Suprapubic skin (tissue), 4 donors: ENCODE results near the gene TMEM171. TPM values are rescaled to one million over a fixed set of nuclear protein-coding genes. Genes with fewer than 3 reads are reported as not detected.

Experiments used
- DNase-seq, 2 donors: peaks; one replicate each; pipeline ENCODE4 v3.0.0-alpha.2; 2019; ENCODE audit warnings: low spot score in 2 of 2
- H3K27ac ChIP-seq: fragments of 200-600 bp; sonication (generic); one replicate; pipeline ENCODE4 v1.5.1; 2019
- H3K27me3 ChIP-seq: fragments of 200-600 bp; sonication (generic); one replicate; pipeline ENCODE4 v1.5.1; 2019
- H3K36me3 ChIP-seq: fragments of 200-600 bp; sonication (generic); one replicate; pipeline ENCODE4 v1.5.1; 2019
- H3K4me1 ChIP-seq: fragments of 200-600 bp; sonication (generic); one replicate; pipeline ENCODE4 v1.5.1; 2019
- H3K4me3 ChIP-seq: fragments of 200-600 bp; sonication (generic); one replicate; pipeline ENCODE4 v1.5.1; 2019; ENCODE audit warnings: mild to moderate bottlenecking
- H3K9me3 ChIP-seq: fragments of 200-600 bp; sonication (generic); one replicate; pipeline ENCODE4 v1.5.1; 2019
- EP300 ChIP-seq: sonication (generic); formaldehyde crosslinking; IDR thresholded peaks from one replicate; pipeline ENCODE4 v1.6.1; 2017; ENCODE audit warnings: antibody characterized with exemption
- POLR2A ChIP-seq, 2 donors: fragments of 450-650 bp; IDR thresholded peaks; one replicate each; pipeline ENCODE4 v1.6.1; 2017; ENCODE audit warnings: antibody characterized with exemption in 2 of 2, mild to moderate bottlenecking in 2 of 2, moderate library complexity in 2 of 2
- POLR2AphosphoS5 ChIP-seq, 3 donors: sonication (generic); formaldehyde crosslinking; IDR thresholded peaks; one replicate each; pipeline ENCODE4 v1.6.1; 2017; ENCODE audit warnings: antibody characterized with exemption in 3 of 3
- WGBS: methylation state at CpG from one replicate; pipeline ENCODE4 v1.1.5; 2018; 5-methylcytosine and 5-hydroxymethylcytosine counted together
- total RNA-seq, 4 donors: library from RNA; depleted of rRNA; stranded (reverse); fragments of >200 nt; gene quantifications; one replicate each; pipeline ENCODE4 v1.1.0, GENCODE V29; 2016
- TF ChIP-seq, protein P1 (sequence below), 2 donors: fragments of 200-600 bp in 1 of 2; fragments of 450-650 bp in 1 of 2; sonication (generic) in 1 of 2; IDR thresholded peaks; one replicate each; pipeline ENCODE4 v1.5.1; 2016 to 2019; ENCODE audit warnings: antibody characterized with exemption in 2 of 2, mild to moderate bottlenecking in 1 of 2, moderate library complexity in 1 of 2

The TMEM171 gene
- total RNA-seq, 4 donors from 2014 or later: 1.1 to 1.7 (median 1.5) TPM; not detected in 1

DNA sequence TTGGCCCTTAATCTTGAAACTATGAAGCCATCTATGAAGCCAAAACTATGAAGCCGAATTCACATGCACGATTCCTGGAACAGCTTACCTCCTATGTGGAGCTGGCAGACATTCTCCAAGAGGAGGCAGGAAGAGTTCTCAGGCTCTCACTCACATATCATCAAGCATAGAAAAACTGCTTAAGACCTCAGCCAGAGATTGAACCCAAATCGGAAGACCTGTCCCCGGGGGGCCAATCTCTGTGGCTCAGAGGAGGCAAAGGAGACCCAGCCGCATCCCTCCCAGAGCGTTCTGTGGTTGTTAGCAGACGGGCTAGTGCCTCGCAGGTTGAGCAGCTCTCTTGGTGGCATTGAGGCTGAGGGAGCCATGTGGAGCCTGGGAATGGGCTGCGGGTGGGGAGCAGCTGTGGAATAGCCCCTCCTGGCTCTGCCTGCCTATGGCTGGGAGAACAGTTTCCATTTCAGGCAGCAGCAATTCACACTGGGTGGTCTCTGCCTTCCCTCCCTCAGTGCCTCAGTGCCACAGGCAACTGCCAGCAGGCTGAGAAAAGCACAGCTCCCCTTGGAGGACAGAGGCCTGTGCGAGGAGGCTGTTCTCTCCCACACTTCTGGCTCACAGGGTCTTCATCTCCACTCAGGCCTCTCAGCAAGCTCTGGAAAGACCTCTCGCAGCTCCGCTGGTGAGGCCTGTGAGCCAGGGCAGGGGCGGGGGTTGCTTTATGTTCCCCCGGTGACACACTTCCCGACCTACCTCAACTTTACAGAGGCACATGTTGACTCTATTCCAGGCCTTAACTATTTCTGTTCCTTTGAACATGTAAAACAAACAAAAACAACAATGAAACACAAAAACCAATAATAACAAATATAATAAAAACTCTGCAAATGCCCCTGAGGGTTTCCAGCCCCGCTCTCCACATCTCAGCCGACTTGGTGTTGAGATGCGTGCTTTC, 35.2 kb downstream of the TMEM171 start:
- WGBS: 80% methylated on average over 16 of the region's 18 CpGs
- H3K27ac ChIP-seq: no peak overlapping the region
- no peaks in the 10 kb centered on the region for H3K27me3 ChIP-seq
- no peak for TF ChIP-seq POLR2AphosphoS5 (IDR thresholded peaks at IDR 0.05)
- no peak for TF ChIP-seq EP300
- TF ChIP-seq, protein P1, sequence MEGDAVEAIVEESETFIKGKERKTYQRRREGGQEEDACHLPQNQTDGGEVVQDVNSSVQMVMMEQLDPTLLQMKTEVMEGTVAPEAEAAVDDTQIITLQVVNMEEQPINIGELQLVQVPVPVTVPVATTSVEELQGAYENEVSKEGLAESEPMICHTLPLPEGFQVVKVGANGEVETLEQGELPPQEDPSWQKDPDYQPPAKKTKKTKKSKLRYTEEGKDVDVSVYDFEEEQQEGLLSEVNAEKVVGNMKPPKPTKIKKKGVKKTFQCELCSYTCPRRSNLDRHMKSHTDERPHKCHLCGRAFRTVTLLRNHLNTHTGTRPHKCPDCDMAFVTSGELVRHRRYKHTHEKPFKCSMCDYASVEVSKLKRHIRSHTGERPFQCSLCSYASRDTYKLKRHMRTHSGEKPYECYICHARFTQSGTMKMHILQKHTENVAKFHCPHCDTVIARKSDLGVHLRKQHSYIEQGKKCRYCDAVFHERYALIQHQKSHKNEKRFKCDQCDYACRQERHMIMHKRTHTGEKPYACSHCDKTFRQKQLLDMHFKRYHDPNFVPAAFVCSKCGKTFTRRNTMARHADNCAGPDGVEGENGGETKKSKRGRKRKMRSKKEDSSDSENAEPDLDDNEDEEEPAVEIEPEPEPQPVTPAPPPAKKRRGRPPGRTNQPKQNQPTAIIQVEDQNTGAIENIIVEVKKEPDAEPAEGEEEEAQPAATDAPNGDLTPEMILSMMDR (IDR thresholded peaks at IDR 0.05): no peak
- no peak for TF ChIP-seq POLR2A (IDR thresholded peaks at IDR 0.05)
- H3K36me3 ChIP-seq: no peaks in the 10 kb centered on the region
- no peak overlapping the region for H3K4me3 ChIP-seq
- H3K4me1 ChIP-seq: no peaks in the 10 kb centered on the region
- no peak for DNase-seq
- no peaks in the 10 kb centered on the region for H3K9me3 ChIP-seq

DNA sequence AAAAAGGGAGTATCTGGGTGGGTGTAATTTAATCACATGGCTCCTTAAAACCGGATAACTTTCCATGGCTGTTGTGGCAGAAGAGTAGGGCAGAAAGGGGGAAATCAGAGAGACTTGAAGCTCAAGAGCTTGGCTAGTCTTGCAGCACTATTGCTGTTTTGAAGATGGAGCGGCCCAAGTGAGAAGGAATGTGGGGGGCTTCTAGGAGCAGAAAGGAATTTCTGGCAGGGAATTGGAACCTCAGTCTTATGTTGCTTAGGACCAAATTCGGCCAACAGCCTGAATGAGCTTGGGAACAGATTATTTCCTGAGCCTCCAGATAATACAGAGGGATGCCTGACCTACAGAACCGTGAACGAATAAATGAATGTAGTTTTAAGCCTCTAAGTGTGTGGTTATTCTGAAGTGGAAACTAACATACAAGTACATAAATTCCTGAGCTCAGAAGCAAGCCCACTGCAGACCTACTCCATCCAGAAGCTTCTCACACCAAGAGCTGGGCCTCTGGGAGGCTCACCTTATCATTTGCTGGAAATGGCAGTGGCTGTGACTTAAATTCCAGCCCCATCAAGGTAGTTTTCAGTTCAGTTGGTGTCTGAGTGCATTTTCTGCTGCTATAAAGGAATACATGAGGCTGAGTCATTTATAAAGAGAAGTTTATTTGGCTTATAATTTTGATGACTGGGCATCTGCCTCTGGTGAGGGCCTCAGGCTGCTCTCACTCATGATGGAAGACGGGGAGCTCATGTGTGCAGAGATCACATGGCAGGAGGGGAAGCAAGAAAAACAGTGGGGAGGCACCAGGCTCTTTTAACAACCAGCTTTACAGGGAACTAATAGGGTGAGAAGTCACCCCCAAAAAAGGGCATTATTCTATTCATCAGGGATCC, 37.3 kb downstream of the TMEM171 start:
- DNase-seq: no peak
- H3K9me3 ChIP-seq: no peaks in the 10 kb centered on the region
- H3K27ac ChIP-seq: no peak overlapping the region
- 79% methylated on average over 6 of the region's 6 CpGs for WGBS
- H3K4me3 ChIP-seq: no peak overlapping the region
- TF ChIP-seq POLR2A (IDR thresholded peaks at IDR 0.05): no peak
- no peak for TF ChIP-seq POLR2AphosphoS5 (IDR thresholded peaks at IDR 0.05)
- TF ChIP-seq, protein P1 (IDR thresholded peaks at IDR 0.05): no peak
- no peak for TF ChIP-seq EP300
- H3K4me1 ChIP-seq: no peaks in the 10 kb centered on the region
- peaks cover 15% of the 10 kb centered on the region for H3K27me3 ChIP-seq
- H3K36me3 ChIP-seq: no peaks in the 10 kb centered on the region

GRCh38 chr5:73158313-73158712, 37.9 kb downstream of the TMEM171 start:
- Histone ChIP-seq H3K27me3 (peaks cover 15% of the 10 kb centered on the region), H3K36me3 (no peaks in the 10 kb centered on the region), H3K4me1 (no peaks in the 10 kb centered on the region), H3K9me3 (no peaks in the 10 kb centered on the region), H3K4me3 (no peak overlapping the region), H3K27ac (no peak overlapping the region)
- WGBS: 91% methylated on average over 4 of the region's 4 CpGs
- TF ChIP-seq POLR2AphosphoS5 (IDR thresholded peaks at IDR 0.05): no peak
- TF ChIP-seq POLR2A (IDR thresholded peaks at IDR 0.05): no peak
- TF ChIP-seq EP300: no peak
- TF ChIP-seq, protein P1 (IDR thresholded peaks at IDR 0.05): no peak
- DNase-seq: no peak

DNA sequence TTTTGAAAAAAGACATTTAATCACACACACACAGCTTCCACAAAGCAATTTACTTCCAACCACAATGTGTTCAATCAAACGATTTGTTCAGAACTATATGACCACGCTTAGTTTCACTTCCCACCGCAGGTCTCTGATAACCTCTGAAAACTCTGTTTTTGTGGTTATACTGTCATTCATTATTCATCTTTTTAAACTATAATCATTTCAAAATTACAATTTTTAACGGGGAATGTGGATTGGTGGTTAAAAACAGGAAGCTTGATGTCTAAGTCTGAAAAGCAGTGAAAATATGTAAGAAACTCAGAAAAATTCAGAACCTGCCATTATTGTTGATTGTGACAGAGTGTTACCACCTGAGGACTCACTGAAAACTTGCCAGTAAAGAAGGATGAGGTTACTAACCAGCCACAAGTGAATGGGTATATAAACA, 39.9 kb downstream of the TMEM171 start:
- H3K27me3 ChIP-seq: peaks cover 15% of the 10 kb centered on the region
- H3K4me1 ChIP-seq: no peaks in the 10 kb centered on the region
- H3K9me3 ChIP-seq: no peaks in the 10 kb centered on the region
- no peak overlapping the region for H3K4me3 ChIP-seq
- DNase-seq: no peak
- H3K36me3 ChIP-seq: no peaks in the 10 kb centered on the region
- 73% methylated on average over 4 of the region's 4 CpGs for WGBS
- H3K27ac ChIP-seq: no peak overlapping the region
- TF ChIP-seq, protein P1 (IDR thresholded peaks at IDR 0.05): no peak
- no peak for TF ChIP-seq EP300

- TF ChIP-seq POLR2AphosphoS5 (IDR thresholded peaks at IDR 0.05): no peak
- TF ChIP-seq POLR2A (IDR thresholded peaks at IDR 0.05): no peak
- no peak for TF ChIP-seq EP300
- TF ChIP-seq, protein P1 (IDR thresholded peaks at IDR 0.05): peak in 1 of 2 donors; percentile 17
- H3K4me3 ChIP-seq: no peak overlapping the region
- H3K27ac ChIP-seq: no peak overlapping the region
- no peaks in the 10 kb centered on the region for H3K9me3 ChIP-seq
- no peaks in the 10 kb centered on the region for H3K36me3 ChIP-seq
- H3K4me1 ChIP-seq: no peaks in the 10 kb centered on the region
- DNase-seq: no peak
- peaks cover 3% of the 10 kb centered on the region for H3K27me3 ChIP-seq
These were observed 50.1 kb downstream of the TMEM171 start for GRCh38 chr5:73170522-73170921.
